GM19240 (cell line): ENCODE data around the gene GRAP2.

Source experiments
- DNase-seq: peaks from one replicate; pipeline ENCODE4 v3.0.0; 2011; ENCODE audit warnings: low spot score; ENCODE audit not compliant: insufficient read length

GRAP2 gene

DNA sequence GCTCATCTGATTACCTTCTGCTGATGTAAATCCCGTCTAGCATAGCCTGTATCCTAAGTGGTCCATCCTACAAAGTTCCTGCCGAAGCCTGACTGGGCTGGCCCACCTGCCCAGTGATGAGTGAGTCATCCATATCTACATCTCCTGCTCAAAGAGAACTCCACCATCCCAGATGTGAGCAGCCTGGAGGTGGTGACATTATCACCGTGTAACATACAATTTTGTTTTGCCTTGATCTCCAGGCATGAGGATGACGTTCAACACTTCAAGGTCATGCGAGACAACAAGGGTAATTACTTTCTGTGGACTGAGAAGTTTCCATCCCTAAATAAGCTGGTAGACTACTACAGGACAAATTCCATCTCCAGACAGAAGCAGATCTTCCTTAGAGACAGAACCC lies 64.9 kb downstream of the GRAP2 start:
- no peak for DNase-seq

GRCh38 chr22:39966470-39966869 lies 65.6 kb downstream of the GRAP2 start:
- DNase-seq: no peak

DNA sequence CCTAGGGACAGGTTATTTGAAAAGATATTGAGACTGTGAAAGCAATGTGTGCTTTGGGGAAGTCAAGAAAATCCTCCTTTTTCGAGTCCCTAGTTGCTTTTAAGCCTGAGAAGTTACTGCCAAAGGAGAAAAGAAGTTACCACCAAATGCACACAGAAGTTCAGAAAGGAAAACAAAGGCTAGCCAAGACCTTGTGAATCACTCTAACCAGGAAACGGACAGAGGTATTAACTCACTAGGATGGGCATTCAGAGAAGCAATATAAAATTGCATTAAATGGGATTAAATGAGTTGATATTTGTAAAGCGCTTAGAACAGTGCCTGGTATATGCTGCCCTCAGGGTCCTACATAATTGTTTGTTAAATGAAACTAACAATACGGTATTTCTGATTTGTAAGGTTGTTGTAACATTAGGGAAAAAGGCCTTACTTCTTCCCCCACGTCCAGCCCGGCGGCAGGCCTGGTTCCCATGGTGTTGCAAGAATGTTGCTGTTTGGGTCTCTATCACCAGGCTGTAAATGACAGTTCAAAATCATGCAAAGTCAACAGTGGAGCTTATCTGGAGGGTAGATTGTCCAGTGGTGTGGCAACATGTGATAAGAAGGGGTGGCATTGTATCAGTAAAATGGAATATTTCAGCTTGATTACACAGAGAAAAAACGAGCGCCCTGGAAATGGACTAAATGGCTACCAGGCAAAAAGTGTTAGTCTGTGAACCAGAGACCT lies 66.4 kb downstream of the GRAP2 start:
- DNase-seq: no peak

DNA sequence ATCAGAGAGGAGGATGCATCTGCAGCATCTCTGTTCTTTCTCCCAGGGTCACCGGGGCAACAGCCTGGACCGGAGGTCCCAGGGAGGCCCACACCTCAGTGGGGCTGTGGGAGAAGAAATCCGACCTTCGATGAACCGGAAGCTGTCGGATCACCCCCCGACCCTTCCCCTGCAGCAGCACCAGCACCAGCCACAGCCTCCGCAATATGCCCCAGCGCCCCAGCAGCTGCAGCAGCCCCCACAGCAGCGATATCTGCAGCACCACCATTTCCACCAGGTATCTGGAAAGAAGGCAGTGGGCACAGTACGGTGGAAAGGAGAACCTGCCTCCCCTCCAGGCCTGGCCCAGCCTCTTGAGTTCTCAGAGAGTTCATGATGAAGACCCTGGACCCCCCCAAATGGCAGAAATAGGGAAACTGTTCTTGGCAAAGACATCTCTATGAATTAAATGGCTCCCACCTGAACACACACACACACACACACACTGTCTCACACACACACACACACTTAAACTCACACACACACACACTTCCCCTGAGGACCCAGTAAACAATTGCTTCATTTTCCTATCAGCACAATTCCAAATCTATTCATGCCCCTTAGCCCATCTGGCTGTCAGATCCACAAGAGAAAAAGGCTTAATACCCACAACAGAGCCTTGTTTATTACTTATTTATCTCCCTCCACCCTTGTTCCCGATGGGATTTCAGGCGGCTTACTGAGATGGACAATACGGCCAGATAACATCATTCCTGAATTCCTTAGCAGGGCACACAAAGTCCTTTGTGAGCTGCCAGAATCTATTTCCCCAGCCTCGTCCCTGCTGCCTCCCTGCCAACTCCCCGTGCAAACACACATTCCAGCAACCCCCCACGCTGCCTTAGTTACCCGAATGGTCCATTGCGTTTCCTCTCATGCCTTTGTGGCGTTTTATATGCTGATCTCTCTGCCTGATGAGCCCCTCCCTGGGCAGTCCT lies 67.4 kb downstream of the GRAP2 start:
- DNase-seq: no peak

DNA sequence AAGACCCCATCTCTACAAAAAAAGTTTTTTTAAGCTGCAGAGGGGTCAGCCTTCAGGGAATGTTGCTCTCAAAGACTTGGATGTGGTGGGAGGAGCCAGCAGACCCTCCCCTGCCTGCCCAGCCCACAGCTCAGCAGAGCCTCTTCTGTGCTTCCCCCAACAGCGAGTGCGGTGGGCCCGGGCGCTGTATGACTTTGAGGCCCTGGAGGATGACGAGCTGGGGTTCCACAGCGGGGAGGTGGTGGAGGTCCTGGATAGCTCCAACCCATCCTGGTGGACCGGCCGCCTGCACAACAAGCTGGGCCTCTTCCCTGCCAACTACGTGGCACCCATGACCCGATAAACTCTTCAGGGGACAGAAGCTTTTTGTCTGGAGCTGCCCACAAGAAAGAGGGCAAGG lies 69.9 kb downstream of the GRAP2 start:
- DNase-seq: no peak

DNA sequence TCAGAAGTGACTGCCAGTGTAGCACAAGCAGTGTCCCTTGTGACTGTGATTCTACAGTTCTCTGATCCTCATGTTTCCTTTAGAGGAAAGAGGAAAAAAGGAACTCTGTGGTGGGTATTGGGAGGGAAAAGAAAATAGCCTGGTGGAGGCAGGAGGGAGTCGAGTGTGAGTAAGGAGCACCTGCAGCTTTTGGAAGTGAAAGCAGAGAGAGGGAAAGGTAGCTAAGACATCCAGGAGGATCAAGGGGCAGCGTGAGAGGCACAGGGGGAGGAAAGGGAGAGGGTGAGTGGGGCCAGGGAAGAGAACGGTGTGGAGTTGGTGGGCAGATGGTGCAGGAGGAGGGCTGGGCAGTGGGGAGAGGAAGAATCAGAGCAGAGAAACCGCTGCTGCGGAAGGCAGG lies 71.8 kb downstream of the GRAP2 start:
- DNase-seq: no peak

- no peak for DNase-seq
These were observed 72.8 kb downstream of the GRAP2 start for GRCh38 chr22:39973656-39974055.

DNA sequence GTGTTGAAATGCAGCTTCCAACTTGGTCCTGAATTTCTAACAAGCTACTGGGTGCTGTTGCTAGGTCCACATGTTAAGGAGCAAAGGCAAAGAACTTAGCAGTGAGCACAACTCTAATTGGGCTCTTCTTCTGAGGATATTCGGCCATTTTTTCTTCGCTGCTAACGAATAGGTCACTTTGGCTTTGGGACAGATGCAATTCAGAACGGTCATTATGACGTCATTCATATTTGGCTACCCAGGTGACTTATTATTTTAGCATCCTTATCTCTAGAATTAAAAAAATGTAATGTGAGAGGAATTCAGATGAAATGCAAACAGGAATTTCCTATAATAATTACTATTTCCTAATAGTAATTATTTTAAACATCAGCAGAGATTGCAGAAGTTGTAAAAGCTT lies 73.2 kb downstream of the GRAP2 start:
- no peak for DNase-seq

DNA sequence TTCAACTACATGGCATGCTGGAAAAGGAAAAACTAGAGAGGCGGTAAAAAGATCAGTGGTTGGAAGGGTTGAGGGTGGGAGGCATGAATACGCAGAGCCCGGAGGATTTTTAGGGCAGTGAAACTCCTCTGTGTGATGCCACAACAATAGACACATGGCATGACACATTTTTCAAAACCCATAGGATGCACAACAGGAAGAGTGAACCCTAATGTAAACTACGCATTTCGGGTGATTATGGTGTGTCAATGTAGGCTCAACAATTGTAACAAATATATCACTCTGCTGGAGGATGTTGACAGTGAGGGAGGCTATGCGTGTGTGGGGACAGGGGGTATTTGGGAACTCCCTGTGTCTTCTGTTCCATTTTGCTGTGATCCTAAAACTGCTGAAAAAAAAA lies 78.2 kb downstream of the GRAP2 start:
- no peak for DNase-seq

DNA sequence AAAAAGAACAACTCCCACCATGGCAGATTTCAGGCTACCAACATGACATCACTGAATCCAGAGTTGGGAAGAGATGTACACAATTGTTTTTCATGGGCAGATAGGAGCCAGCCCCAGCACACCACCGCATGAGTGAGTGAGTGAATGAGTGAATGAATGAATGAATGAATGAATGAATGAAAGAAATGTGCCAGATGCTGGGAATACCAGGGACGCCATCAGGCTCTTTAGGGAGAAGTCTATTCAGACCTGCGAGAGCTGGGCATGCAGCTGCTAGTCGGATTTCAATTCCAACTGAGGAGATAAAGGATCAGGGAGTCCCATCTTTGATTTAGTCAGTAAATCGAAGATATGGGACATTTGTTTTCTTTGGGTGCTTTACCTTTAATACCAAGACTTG lies 78.6 kb downstream of the GRAP2 start:
- no peak for DNase-seq

DNA sequence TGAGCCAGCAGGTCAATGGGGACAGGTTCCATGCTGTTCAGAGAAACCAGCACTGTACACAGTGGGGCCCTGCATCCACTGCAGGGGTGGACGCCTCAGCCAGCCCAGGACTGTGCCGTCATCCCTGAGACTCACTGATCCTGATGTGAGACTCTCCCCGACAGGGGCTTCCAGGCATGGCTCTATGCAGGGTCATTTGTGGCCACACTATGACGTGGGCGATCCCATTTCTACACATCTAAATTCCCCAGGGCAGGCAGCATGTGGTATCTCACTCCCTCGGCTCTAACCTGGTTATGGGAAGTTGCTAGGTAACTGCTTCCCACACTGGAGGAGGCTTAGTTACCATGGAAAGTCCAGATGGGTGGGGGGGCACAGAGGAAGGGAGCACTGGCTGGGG lies 79.7 kb downstream of the GRAP2 start:
- DNase-seq: no peak

DNA sequence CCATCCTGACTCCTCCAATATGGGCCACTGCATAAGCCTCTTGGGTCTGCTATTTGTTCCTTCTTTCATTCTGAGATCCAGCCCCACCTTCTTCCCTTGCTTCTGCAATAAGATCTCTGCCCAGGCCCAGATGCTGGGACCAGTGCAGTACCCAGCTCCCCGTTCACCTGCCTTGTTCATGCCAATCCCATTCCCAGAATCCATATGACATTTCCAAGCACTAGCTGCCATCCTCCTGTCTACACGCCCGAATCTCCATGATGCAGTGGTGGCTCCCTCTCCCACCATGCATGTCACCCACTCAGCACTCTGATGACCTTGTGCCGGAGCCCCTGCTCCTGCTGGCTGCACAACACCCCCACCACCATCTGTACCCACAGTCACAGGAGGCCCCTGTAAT lies 82.5 kb downstream of the GRAP2 start:
- DNase-seq: no peak

DNA sequence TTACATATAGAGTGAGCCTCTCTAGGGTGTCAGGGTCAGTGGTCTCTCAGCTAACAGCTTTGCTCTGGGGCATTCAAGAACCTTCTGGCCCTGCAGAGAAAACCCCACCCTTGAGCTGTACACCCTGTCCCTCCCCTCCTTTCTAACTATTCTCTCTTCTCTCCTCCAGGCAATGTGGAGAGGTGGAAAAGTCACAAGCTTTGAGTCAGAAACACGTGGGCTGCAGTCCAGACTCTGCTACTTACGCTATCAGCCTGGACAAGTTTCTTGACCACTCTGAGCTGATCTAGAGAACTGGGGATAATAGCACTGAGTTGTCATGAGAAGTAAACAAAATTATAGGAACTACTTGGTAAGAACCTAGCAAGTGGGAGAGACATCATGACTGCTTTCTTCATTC lies 83.1 kb downstream of the GRAP2 start:
- DNase-seq: no peak

- no peak for DNase-seq
These were observed 83.9 kb downstream of the GRAP2 start for GRCh38 chr22:39984746-39985145.

GRCh38 chr22:39985383-39986035 lies 84.6 kb downstream of the GRAP2 start:
- no peak for DNase-seq

- DNase-seq: no peak
These were observed 87.7 kb downstream of the GRAP2 start for GRCh38 chr22:39988386-39989114.

DNA sequence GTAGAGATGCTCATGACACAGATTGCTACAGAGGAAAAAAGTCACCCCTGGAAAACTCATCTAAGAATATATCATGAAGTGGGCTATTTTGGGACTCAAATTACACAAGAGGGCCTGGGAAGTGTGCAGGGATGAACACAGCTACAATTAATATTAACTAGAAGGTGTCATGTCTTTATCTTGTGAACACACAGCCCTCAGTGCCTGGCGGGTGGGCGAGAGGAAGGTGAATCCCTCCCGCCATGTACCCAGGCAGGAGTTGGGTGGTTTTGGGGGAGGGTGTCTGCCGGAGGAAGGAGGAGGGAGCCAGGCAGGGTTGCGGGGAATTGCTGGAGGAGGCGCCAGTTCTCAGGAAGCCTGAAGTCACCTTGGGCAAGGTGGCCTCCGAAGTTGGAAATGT lies 88.7 kb downstream of the GRAP2 start:
- DNase-seq: no peak

GRCh38 chr22:39990686-39991085 lies 89.8 kb downstream of the GRAP2 start:
- DNase-seq: no peak

GRCh38 chr22:39991159-39991860 lies 90.4 kb downstream of the GRAP2 start:
- no peak for DNase-seq

DNA sequence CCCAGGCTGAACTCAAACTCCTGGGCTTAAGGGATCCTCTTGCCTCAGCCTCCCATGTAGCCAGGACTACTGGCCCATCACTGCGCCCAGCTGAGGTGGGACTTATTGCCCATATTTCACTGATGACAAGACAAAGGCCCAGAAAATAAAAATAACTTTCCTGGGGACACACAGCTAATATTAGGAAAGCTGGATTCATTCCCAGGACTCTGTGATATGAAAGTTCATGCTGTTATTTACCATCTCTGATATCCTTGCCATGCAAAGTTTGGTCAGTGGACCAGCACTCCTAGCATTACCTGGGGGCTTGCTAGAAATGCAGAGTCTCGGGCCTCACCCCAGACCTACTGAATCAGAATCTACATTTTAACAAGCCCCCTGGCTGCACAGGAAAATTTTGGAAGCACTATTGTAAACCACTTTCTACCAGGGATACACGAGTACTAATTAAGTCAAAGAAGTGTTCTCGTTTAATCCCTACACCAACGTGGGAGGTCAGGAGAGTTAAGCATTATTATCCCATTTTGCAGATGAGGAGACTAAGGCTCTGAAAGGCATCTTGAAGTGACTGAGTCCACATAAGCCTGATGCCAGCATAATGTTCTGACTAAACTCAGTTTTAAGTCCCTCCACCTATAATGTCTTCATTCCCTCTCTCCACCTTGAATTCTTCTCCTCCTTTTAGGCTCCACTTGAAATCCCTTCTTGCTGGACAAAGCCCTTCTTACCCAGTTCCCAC lies 91.4 kb downstream of the GRAP2 start:
- DNase-seq: no peak
